GM21447 (cell line): Measurements from ENCODE around the gene SIRT7.
A peak's percentile ranks its signal among the peaks of the same experiment; 100 is the strongest.

Experiments used
- ATAC-seq: cut with Tn5 transposase; IDR thresholded peaks from one replicate; pipeline ENCODE4 v1.9.1; 2021; ENCODE audit not compliant: unreplicated experiment

The SIRT7 gene

GRCh38 chr17:81890447-81891302, 27.3 kb downstream of the SIRT7 start:
- peak; percentile 7 for ATAC-seq

GRCh38 chr17:81889602-81890001, 28.4 kb downstream of the SIRT7 start:
- no peak for ATAC-seq

- ATAC-seq = no peak
These were observed 28.9 kb downstream of the SIRT7 start for GRCh38 chr17:81888988-81889595.

GRCh38 chr17:81888105-81888987, 29.6 kb downstream of the SIRT7 start:
- ATAC-seq = no peak

GRCh38 chr17:81885869-81886548, 32.0 kb downstream of the SIRT7 start:
- no peak for ATAC-seq

GRCh38 chr17:81885454-81885853, 32.5 kb downstream of the SIRT7 start:
- ATAC-seq = no peak

GRCh38 chr17:81884968-81885367, 33.0 kb downstream of the SIRT7 start:
- no peak for ATAC-seq

GRCh38 chr17:81884520-81884919, 33.5 kb downstream of the SIRT7 start:
- no peak for ATAC-seq

- no peak for ATAC-seq
These were observed 38.9 kb downstream of the SIRT7 start for GRCh38 chr17:81879121-81879520.

- no peak for ATAC-seq
These were observed 39.7 kb downstream of the SIRT7 start for GRCh38 chr17:81878294-81878693.

- ATAC-seq = no peak
These were observed 40.4 kb downstream of the SIRT7 start for GRCh38 chr17:81877569-81877968.

- ATAC-seq = no peak
These were observed 46.4 kb downstream of the SIRT7 start for GRCh38 chr17:81871387-81872230.

- peak; percentile 32 for ATAC-seq
These were observed 47.0 kb downstream of the SIRT7 start, which contains the start of gene ARHGDIA for GRCh38 chr17:81870981-81871386. Gene ARHGDIA, minus strand, starts transcription at chr17:81871337. Its CDS starts 1,407 bp downstream, at chr17:81869930.

- ATAC-seq = no peak
These were observed 47.6 kb downstream of the SIRT7 start for GRCh38 chr17:81870131-81870980.

GRCh38 chr17:81869221-81870130, 48.5 kb downstream of the SIRT7 start:
- ATAC-seq = no peak

GRCh38 chr17:81868674-81869220, 49.2 kb downstream of the SIRT7 start:
- no peak for ATAC-seq

GRCh38 chr17:81867991-81868673, 49.8 kb downstream of the SIRT7 start:
- no peak for ATAC-seq
